WTC11 (cell line): ENCODE measurements around the gene ZNF827. TPM values are rescaled to one million over a fixed set of nuclear protein-coding genes. Genes with fewer than 3 reads are reported as not detected.

ENCODE experiments used
- ATAC-seq: fragments of 200-7000 bp; cut with Tn5 transposase; 2 replicates; pipeline ENCODE4 v1.10.0; 2021; ENCODE audit warnings: mild to moderate bottlenecking, moderate library complexity
- CTCF ChIA-PET: fragments of 300-600 bp; sonication (Branson Sonifier 250); formaldehyde crosslinking; loops from one replicate; lab custom pipeline; 2021; ENCODE audit warnings: antibody characterized with exemption; lab: Charles Lee
- POLR2A ChIA-PET: fragments of 350-600 bp; sonication (Branson Sonifier 250); formaldehyde crosslinking; loops from one replicate; lab custom pipeline; 2021; ENCODE audit warnings: antibody characterized with exemption; lab: Charles Lee
- DNase-seq: peaks from one replicate; pipeline ENCODE4 v3.0.0; 2021; ENCODE audit warnings: low spot score
- H3K27ac Mint-ChIP-seq: 2 replicates; pipeline ENCODE4 v1.8.0; 2021; ENCODE audit warnings: mixed read lengths
- H3K27me3 Mint-ChIP-seq: 2 replicates; pipeline ENCODE4 v1.8.0; 2021; ENCODE audit warnings: low read depth, mild to moderate bottlenecking, moderate library complexity, mixed read lengths
- H3K36me3 Mint-ChIP-seq: 2 replicates; pipeline ENCODE4 v1.8.0; 2021; ENCODE audit warnings: mixed read lengths
- H3K4me1 Mint-ChIP-seq: 2 replicates; pipeline ENCODE4 v1.8.0; 2022; ENCODE audit warnings: mixed read lengths
- H3K4me3 Mint-ChIP-seq: 2 replicates; pipeline ENCODE4 v1.8.0; 2021; ENCODE audit warnings: mild to moderate bottlenecking, moderate library complexity, mixed read lengths
- H3K9me3 Mint-ChIP-seq: 2 replicates; pipeline ENCODE4 v1.8.0; 2021; ENCODE audit warnings: mixed read lengths
- CREM ChIP-seq: sonication (generic); formaldehyde crosslinking; IDR thresholded peaks from 2 replicates; pipeline ENCODE4 v1.8.1; 2022; ENCODE audit warnings: mild to moderate bottlenecking, missing genetic modification reagents, moderate library complexity
- EMX1 ChIP-seq: fragments of 250-450 bp; sonication (Bioruptor Pico); IDR thresholded peaks from 2 replicates; pipeline ENCODE4 v1.8.0; 2021; ENCODE audit warnings: mild to moderate bottlenecking
- ETV6 ChIP-seq: sonication (generic); formaldehyde crosslinking; IDR thresholded peaks from 2 replicates; pipeline ENCODE4 v1.8.1; 2022; ENCODE audit warnings: mild to moderate bottlenecking, missing genetic modification reagents
- GTF2I ChIP-seq: fragments of 250-450 bp; sonication (Bioruptor Pico); conservative IDR thresholded peaks from 2 replicates; pipeline ENCODE4 v1.4.0; 2021; ENCODE audit warnings: mild to moderate bottlenecking
- NFYB ChIP-seq: sonication (generic); formaldehyde crosslinking; conservative IDR thresholded peaks from 2 replicates; pipeline ENCODE4 v1.8.0; 2022; ENCODE audit warnings: low read depth, missing genetic modification reagents
- PRDM15 ChIP-seq: sonication (generic); formaldehyde crosslinking; IDR thresholded peaks from 2 replicates; pipeline ENCODE4 v1.8.0; 2022; ENCODE audit warnings: missing genetic modification reagents
- ZNF138 ChIP-seq: sonication (generic); formaldehyde crosslinking; conservative IDR thresholded peaks from 2 replicates; pipeline ENCODE4 v1.8.1; 2022; ENCODE audit warnings: mild to moderate bottlenecking, moderate library complexity, missing genetic modification reagents
- ZNF671 ChIP-seq: fragments of 250-450 bp; sonication (Bioruptor Pico); IDR thresholded peaks from 2 replicates; pipeline ENCODE4 v1.8.0; 2021; ENCODE audit warnings: mild to moderate bottlenecking
- total RNA-seq: library from RNA; stranded (reverse); gene quantifications from 3 replicates; pipeline ENCODE4 v1.2.3, GENCODE V29; 2021
- TF ChIP-seq, protein P1 (sequence below): sonication (generic); formaldehyde crosslinking; IDR thresholded peaks from 2 replicates; pipeline ENCODE4 v1.8.1; 2023; ENCODE audit warnings: mild to moderate bottlenecking, missing genetic modification reagents
- TF ChIP-seq, protein P2 (sequence below): sonication (generic); formaldehyde crosslinking; IDR thresholded peaks from 2 replicates; pipeline ENCODE4 v1.8.1; 2022; ENCODE audit warnings: low read depth, missing genetic modification reagents, borderline replicate concordance
- TF ChIP-seq, protein P3 (sequence below): fragments of 200-600 bp; IDR thresholded peaks from 2 replicates; pipeline ENCODE4 v1.8.0; 2022; ENCODE audit warnings: antibody characterized with exemption
- TF ChIP-seq, protein P4 (sequence below): fragments of 250-450 bp; sonication (Bioruptor Pico); IDR thresholded peaks from 2 replicates; pipeline ENCODE4 v1.8.0; 2021; ENCODE audit warnings: mild to moderate bottlenecking
- TF ChIP-seq, protein P5 (sequence below): sonication (generic); formaldehyde crosslinking; IDR thresholded peaks from 2 replicates; pipeline ENCODE4 v1.8.0; 2022; ENCODE audit warnings: mild to moderate bottlenecking, missing genetic modification reagents

Gene ZNF827
- total RNA-seq, 1 experiment from 2014 or later: 25.6 TPM

DNA sequence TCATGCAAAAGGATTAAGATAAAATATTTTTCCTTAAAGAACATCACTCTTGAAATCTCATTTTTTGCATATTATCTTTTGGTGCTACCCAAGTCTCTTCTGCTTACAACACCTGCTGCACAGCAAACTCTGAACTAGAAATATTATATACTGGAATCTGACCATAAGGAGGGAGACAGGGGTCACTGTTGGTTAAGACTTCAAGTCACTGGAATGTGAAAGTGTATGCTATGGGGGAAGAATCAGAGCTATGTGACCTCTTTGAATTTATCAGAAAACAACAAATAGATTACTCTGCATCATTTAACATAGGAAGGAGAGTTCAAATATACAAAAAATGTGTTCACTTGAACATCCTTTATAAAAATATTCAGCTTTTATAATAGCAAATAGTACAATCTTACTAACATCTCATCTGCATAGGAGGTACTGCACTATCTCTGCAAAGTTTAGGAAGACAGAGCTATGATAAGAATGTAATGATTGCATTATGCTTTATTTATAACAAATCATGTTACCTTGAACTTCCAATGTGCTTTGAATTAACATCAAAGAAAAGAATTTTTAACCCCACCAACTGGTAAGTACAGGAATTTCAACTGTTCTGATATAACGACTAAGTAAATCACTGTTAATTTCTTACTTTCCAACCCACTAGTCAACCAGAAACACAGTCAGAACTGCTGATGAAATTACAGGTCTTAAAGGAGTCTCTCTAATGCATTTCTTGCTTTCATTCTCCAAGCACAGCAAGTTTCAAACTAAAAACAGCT, 69.8 kb downstream of the ZNF827 start:
- ATAC-seq (no peak), DNase-seq (no peak)
- Mint-ChIP-seq H3K27ac (no peak overlapping the region), H3K36me3 (peaks cover 28% of the 10 kb centered on the region), H3K27me3 (no peaks in the 10 kb centered on the region), H3K4me3 (no peak overlapping the region), H3K9me3 (no peaks in the 10 kb centered on the region; the same call in 1 of the 2 replicates), H3K4me1 (peaks cover 44% of the 10 kb centered on the region)
- CTCF ChIA-PET: interaction anchor here (0.5 kb wide), 1 partner anchor 273 kb away, joined by 3 read pairs; no protein-coding TSS in a partner anchor
- no peak for TF ChIP-seq ETV6 (CRISPR knock-in tag)
- TF ChIP-seq EMX1 (CRISPR knock-in tag): no peak
- TF ChIP-seq NFYB (CRISPR knock-in tag): no peak
- TF ChIP-seq, protein P1, sequence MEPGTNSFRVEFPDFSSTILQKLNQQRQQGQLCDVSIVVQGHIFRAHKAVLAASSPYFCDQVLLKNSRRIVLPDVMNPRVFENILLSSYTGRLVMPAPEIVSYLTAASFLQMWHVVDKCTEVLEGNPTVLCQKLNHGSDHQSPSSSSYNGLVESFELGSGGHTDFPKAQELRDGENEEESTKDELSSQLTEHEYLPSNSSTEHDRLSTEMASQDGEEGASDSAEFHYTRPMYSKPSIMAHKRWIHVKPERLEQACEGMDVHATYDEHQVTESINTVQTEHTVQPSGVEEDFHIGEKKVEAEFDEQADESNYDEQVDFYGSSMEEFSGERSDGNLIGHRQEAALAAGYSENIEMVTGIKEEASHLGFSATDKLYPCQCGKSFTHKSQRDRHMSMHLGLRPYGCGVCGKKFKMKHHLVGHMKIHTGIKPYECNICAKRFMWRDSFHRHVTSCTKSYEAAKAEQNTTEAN (CRISPR knock-in tag): no peak
- TF ChIP-seq PRDM15 (CRISPR knock-in tag): no peak
- TF ChIP-seq ZNF138 (CRISPR knock-in tag): no peak
- TF ChIP-seq, protein P2, sequence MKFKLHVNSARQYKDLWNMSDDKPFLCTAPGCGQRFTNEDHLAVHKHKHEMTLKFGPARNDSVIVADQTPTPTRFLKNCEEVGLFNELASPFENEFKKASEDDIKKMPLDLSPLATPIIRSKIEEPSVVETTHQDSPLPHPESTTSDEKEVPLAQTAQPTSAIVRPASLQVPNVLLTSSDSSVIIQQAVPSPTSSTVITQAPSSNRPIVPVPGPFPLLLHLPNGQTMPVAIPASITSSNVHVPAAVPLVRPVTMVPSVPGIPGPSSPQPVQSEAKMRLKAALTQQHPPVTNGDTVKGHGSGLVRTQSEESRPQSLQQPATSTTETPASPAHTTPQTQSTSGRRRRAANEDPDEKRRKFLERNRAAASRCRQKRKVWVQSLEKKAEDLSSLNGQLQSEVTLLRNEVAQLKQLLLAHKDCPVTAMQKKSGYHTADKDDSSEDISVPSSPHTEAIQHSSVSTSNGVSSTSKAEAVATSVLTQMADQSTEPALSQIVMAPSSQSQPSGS (CRISPR knock-in tag): no peak
- TF ChIP-seq ZNF671 (CRISPR knock-in tag): no peak
- TF ChIP-seq GTF2I (CRISPR knock-in tag): no peak
- TF ChIP-seq, protein P3, sequence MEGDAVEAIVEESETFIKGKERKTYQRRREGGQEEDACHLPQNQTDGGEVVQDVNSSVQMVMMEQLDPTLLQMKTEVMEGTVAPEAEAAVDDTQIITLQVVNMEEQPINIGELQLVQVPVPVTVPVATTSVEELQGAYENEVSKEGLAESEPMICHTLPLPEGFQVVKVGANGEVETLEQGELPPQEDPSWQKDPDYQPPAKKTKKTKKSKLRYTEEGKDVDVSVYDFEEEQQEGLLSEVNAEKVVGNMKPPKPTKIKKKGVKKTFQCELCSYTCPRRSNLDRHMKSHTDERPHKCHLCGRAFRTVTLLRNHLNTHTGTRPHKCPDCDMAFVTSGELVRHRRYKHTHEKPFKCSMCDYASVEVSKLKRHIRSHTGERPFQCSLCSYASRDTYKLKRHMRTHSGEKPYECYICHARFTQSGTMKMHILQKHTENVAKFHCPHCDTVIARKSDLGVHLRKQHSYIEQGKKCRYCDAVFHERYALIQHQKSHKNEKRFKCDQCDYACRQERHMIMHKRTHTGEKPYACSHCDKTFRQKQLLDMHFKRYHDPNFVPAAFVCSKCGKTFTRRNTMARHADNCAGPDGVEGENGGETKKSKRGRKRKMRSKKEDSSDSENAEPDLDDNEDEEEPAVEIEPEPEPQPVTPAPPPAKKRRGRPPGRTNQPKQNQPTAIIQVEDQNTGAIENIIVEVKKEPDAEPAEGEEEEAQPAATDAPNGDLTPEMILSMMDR: no peak
- no peak for TF ChIP-seq CREM
- TF ChIP-seq, protein P4, sequence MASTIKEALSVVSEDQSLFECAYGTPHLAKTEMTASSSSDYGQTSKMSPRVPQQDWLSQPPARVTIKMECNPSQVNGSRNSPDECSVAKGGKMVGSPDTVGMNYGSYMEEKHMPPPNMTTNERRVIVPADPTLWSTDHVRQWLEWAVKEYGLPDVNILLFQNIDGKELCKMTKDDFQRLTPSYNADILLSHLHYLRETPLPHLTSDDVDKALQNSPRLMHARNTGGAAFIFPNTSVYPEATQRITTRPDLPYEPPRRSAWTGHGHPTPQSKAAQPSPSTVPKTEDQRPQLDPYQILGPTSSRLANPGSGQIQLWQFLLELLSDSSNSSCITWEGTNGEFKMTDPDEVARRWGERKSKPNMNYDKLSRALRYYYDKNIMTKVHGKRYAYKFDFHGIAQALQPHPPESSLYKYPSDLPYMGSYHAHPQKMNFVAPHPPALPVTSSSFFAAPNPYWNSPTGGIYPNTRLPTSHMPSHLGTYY (CRISPR knock-in tag): no peak
- POLR2A ChIA-PET: no interaction called here

- no peak overlapping the region for H3K4me3 Mint-ChIP-seq
- TF ChIP-seq, protein P5, sequence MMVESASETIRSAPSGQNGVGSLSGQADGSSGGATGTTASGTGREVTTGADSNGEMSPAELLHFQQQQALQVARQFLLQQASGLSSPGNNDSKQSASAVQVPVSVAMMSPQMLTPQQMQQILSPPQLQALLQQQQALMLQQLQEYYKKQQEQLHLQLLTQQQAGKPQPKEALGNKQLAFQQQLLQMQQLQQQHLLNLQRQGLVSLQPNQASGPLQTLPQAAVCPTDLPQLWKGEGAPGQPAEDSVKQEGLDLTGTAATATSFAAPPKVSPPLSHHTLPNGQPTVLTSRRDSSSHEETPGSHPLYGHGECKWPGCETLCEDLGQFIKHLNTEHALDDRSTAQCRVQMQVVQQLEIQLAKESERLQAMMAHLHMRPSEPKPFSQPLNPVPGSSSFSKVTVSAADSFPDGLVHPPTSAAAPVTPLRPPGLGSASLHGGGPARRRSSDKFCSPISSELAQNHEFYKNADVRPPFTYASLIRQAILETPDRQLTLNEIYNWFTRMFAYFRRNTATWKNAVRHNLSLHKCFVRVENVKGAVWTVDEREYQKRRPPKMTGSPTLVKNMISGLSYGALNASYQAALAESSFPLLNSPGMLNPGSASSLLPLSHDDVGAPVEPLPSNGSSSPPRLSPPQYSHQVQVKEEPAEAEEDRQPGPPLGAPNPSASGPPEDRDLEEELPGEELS (CRISPR knock-in tag): no peak
- peak; percentile 20; the same call in 1 of the 2 replicates for TF ChIP-seq PRDM15 (CRISPR knock-in tag)
- TF ChIP-seq, all 79 proteins: peak for 1
- POLR2A ChIA-PET: no interaction called here
- ATAC-seq: no peak
- no peaks in the 10 kb centered on the region for H3K27me3 Mint-ChIP-seq
- CTCF ChIA-PET: no interaction called here
- peaks cover 55% of the 10 kb centered on the region for H3K4me1 Mint-ChIP-seq
- no peak overlapping the region; the same call in 1 of the 2 replicates for H3K27ac Mint-ChIP-seq
- DNase-seq: no peak
- no peaks in the 10 kb centered on the region; the same call in 1 of the 2 replicates for H3K9me3 Mint-ChIP-seq
- H3K36me3 Mint-ChIP-seq: peaks cover 22% of the 10 kb centered on the region
These were observed 71.2 kb downstream of the ZNF827 start for GRCh38 chr4:145867406-145867805.
